Measurements from ENCODE around the gene C2. TPM values are rescaled to one million over a fixed set of nuclear protein-coding genes. Genes with fewer than 3 reads are reported as not detected.
A peak's percentile ranks its signal among the peaks of the same experiment; 100 is the strongest.

C2 gene
- total RNA-seq, 1 donor from 2014 or later: not detected

DNA sequence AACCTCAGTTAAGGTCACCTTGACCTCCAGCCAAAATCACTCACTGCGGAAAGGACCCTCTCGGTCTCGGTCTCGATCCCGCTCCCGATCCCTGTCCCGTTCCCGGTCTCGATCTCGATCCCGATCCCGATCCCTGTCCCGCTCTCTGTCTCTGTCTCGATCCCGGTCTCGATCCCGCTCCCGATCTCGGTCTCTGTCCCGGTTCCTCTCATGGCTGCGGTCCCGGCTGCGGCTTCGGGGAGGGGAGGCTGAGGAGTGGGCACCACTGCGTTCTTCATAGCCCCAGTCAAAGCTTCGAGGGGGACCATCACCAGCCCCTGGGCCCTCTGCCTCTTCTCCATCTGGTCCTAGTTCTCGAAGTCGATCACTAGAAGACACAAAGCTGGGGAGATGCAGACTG is 27.0 kb downstream of the C2 start:
- no peak for DNase-seq (ENCODE audit: low read depth in 2 of 2)

- no peak for DNase-seq (ENCODE audit: low read depth in 2 of 2)
Observed at GRCh38 chr6:31956796-31957195, 29.3 kb downstream of the C2 start.

DNA sequence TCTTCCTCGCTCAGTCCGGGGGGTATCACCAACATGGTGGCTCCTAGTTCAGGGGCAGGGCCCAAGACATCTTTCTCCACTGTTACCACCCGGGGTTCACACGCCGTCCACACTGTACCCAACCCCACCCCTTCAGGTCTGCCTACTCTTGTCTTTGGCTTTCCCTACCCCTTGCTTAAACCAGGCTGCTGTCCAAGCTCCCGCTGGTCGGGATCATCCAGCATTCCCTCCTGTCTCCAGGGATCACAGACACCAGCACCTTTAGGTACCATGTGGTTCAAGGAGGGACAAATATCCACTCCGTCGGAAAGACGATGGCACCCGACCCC is 30.9 kb downstream of the C2 start:
- DNase-seq (ENCODE audit: low read depth in 2 of 2): no peak

- peak; percentile 95 to 98 for DNase-seq (ENCODE audit: low read depth in 2 of 2)
Observed at GRCh38 chr6:31958741-31959739, 31.5 kb downstream of the C2 start, which contains the start of the genes NELFE and SKIC2. NELFE (minus strand) TSS chr6:31958971; CDS start chr6:31958446, 525 bp downstream. SKIC2 (plus strand) TSS chr6:31959175; CDS start chr6:31959193, 18 bp downstream.

DNA sequence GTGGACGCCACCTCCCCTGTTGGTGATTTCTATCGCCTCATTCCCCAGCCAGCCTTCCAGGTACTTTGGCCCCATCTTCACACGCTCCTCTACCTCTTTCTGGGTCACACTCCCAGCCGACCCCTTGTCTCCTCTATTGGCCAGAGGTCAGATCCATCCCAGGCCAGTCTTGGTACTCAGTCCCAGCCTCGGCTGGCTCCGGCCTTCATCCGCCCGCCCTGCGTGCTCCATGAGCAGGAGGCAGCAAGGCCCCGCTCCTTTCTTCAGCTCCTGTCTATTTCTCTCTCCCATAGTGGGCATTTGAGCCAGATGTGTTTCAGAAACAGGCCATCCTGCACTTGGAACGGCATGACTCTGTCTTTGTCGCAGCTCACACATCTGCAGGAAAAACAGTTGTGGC is 34.1 kb downstream of the C2 start:
- no peak for DNase-seq (ENCODE audit: low read depth in 2 of 2)

GRCh38 chr6:31963921-31964320 is 36.4 kb downstream of the C2 start:
- DNase-seq (ENCODE audit: low read depth in 2 of 2): no peak

- no peak for DNase-seq (ENCODE audit: low read depth in 2 of 2)
Observed at GRCh38 chr6:31965700-31966099, 38.2 kb downstream of the C2 start.

DNA sequence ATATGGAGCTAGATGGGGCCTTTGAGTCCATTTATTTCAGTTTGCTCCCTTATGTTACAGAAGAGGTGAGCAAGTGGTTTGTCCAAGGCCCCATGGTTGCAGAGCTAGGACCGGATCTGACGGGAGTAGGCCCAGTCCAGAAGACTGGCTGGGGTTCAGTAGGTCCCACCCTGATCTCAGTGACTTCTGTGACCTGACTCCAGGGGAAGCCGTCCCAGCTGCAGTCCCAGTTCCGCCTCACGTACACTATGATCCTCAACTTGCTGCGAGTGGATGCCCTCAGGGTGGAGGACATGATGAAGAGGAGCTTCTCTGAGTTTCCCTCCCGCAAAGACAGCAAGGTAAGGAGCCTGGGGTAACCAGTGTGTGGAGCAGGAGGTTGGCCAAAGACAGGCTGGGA is 39.0 kb downstream of the C2 start:
- DNase-seq (ENCODE audit: low read depth in 2 of 2): no peak

- no peak for DNase-seq (ENCODE audit: low read depth in 2 of 2)
Observed at GRCh38 chr6:31966997-31967925, 39.7 kb downstream of the C2 start.

- DNase-seq (ENCODE audit: low read depth in 2 of 2): no peak
Observed at GRCh38 chr6:31967926-31968320, 40.4 kb downstream of the C2 start.

GRCh38 chr6:31968326-31968725 is 40.8 kb downstream of the C2 start:
- no peak for DNase-seq (ENCODE audit: low read depth in 2 of 2)

DNA sequence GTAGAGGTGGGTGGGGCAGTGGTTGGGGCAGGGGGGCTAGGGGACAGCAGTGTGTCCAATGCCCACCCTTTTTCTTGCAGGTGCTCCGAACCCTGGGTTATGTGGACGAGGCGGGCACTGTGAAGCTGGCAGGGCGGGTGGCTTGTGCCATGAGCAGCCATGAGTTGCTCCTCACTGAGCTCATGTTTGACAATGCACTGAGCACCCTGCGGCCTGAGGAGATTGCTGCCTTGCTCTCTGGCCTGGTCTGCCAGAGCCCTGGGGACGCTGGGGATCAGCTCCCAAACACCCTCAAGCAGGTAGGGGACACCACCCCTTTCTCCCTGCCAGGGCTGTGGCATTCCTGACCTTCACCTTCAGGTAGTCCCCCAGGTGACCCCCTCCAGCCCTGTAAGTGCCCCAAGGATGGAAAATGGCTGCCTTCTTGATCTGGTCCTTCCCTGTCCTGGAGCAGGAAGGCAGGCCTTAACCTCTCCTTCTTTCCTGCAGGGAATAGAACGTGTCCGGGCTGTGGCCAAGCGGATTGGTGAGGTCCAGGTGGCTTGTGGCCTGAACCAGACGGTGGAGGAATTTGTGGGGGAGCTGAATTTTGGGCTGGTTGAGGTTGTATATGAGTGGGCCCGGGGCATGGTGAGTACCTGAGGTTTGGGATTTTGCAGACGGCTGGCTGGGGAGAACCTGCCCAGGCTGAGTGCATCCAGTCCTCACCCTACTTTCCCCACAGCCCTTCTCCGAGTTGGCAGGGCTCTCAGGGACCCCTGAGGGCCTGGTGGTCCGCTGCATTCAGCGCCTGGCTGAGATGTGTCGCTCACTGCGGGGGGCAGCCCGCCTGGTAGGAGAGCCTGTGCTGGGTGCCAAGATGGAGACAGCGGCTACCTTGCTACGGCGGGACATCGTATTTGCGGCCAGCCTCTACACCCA is 41.5 kb downstream of the C2 start:
- DNase-seq (ENCODE audit: low read depth in 2 of 2): no peak

- no peak for DNase-seq (ENCODE audit: low read depth in 2 of 2)
Observed at GRCh38 chr6:31969712-31970603, 42.4 kb downstream of the C2 start.

- no peak for DNase-seq (ENCODE audit: low read depth in 2 of 2)
Observed at GRCh38 chr6:31970604-31971271, 43.2 kb downstream of the C2 start.

- DNase-seq (ENCODE audit: low read depth in 2 of 2): no peak
Observed at GRCh38 chr6:31971279-31971992, 43.9 kb downstream of the C2 start.

DNA sequence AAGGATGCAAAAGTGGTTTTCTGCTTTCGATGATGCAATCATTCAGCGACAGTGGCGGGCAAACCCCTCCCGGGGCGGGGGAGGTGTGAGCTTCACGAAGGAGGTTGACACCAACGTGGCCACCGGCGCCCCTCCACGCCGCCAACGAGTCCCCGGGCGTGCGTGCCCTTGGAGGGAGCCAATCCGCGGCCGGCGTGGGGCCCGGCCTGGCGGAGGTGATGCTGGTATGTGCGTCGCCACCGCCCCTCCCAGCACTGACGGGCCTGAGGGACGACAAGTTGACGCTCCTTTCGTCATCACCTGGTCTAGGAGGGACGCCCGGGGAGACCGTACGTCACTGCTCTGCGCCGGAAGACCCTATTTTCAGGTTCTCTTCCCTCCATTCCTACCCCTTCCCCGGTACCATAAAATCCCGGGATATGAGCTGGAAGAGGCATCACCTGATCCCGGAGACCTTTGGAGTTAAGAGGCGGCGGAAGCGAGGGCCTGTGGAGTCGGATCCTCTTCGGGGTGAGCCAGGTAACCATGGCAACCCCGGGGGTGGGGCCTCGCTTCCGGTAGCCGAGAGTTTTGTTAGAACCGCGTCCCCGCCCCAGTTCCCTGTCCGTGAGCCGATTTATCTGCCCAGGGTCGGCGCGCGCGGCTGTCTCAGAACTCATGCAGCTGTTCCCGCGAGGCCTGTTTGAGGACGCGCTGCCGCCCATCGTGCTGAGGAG is 44.6 kb downstream of the C2 start, which contains the start of gene DXO:
DXO (minus strand) TSS at position 146 of the 716 bp plus-strand sequence. CDS start 463 bp downstream, outside the sequence.
- DNase-seq (ENCODE audit: low read depth in 2 of 2): peak; percentile 98 to 99

DNA sequence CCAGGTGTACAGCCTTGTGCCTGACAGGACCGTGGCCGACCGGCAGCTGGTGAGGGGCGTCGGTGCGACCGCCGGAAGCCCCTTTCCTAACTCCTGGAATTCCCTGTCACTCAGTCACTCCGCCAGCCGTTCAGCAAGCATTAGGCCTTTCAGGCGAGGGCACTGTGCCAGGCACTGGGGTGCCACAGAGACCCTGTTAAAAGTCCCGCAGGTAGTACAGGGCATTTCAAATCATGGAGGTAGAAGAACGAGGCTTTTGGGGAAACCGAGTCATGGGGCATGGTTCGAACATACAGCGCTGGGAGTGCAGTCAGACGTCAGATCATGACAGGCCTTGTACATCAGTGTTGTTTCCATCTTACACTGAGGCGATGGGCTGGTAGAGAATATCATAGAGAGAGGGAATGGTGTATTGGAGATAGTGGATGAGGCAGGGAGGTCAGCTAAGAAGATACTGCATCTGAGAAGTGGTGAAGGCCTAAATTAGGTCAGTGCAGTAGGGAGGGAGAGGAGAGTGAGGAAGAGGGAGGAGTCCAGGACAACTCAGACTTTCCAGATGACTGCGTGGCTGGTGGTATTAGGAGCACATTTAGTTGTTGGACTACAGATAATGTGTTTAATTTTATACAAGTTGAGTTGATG is 45.3 kb downstream of the C2 start:
- DNase-seq (ENCODE audit: low read depth in 2 of 2): peak; percentile 23 to 40

All from dermis microvascular lymphatic vessel endothelial cell (primary cell).